NCI-H187 (cell line): ENCODE measurements around the gene FAM117A.

Experiments used
- DNase-seq, 2 experiments: peaks; one replicate each; lab custom pipeline; 2025; lab: John Stamatoyannopoulos, UW

The FAM117A gene

DNA sequence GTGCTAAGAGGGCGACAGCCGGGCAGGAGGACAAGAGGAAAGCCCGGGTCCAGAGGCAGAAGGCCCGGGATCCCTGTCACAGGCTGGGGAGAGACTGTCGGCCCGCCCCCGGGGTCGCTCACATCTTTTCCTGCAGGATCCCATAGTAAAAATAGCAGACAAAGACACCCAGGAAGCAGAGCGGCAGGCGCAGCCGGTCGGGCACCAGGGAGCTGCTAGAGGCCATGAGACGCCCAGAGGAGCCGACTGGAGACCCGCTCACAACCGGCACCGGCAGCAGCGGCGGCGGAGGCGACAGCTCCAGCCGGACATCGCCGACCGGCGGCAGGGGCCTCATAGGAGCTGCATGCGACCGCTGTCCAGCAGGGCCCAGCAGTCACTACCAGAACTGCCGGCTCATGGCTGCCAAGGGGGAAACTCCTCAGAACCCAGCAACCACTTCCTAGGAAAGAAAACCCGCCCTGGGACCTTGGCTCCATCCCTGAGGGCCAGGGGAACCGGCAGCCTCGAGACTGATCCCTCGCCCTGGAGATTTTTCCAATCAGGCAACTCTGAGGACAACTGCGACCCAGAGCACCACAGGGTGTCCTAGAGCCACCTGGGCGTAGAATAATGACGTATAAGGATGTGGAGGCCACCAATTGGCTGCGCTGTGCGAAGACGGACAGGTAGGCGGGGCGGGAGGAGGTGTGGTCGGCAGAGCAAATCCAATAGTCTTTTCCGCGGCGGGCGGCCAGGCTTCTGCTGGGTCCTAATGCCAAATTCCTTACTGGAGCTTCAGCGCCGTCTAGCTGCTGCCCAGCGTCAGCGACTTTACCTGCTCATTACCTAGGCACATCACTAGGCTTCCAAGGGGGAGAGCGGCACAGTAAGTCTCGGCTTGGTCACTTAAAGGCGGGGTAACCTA lies 56.1 kb downstream of the FAM117A start, which contains the start of gene SLC35B1:
Gene SLC35B1 (minus strand): TSS at position 357 of the 907 bp plus-strand sequence. CDS start 131 bp downstream, at position 226.
- DNase-seq, result peak; percentile 94 to 96

DNA sequence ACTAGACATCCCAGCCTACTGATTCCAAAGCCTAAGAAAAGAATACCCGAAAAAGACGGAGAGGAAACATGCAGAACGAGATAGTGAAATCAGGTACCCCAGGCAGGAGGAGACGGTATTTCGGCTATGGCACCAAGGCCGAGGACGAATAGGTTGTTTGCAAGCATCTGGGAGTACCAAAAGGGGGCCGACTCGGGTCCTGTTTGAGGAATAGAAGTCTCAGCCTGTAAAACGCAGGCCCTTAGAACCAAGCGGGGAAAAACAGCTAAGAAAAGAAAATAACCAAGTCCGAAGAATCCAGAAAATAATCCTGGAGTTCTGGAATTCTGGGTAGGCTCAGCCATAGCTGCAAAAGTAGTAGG lies 56.7 kb downstream of the FAM117A start:
- DNase-seq, result no peak

DNA sequence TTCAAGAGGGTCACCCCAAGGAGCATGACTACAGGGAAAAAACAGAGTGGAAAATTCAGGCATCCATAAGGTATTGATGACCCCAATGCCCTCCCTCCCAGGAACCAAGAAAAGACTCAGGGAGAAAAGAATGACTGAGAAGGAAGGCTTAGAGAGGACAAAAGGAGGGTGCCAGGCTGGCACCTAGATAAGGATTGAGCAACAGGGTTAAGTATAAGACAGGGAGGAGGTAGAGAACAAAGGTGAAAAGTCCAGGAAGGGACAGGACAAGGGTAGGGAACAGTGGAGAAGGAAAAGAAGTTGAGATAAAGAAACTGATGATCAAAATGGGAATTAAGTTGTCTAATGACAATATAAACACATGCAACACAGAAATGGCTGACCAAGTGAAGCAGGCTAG lies 58.7 kb downstream of the FAM117A start:
- DNase-seq, result no peak

GRCh38 chr17:49703557-49704277 lies 60.2 kb downstream of the FAM117A start:
- no peak for DNase-seq

GRCh38 chr17:49700960-49701359 lies 63.0 kb downstream of the FAM117A start:
- DNase-seq, result no peak

- DNase-seq, result no peak
Observed at GRCh38 chr17:49699966-49700575, 63.9 kb downstream of the FAM117A start.

- DNase-seq, result no peak
Observed at GRCh38 chr17:49698005-49698404, 65.9 kb downstream of the FAM117A start.

DNA sequence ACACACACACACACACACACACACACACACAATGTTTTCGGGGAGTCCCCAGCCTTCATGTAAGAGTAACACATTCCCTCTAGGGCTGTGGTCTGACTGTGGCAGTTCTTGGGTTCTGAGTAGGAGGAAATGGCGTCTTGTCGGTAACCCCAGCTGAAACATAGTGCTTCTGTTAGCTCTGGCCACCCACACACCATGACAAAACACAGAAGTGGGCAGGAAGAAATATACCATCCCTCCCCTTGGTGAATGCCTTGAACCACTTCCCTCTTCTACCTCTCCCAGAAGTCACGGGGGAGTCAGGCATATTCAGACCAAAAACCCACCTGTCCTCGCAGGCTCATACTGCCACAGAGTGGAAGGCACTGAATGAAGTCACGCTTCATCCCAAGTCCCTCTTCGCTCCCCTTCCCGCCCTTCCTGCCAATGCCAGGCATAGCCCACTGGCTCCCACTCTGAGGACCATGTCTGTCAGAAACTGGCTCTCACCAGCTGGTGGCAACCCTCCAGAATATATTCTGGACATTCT lies 67.6 kb downstream of the FAM117A start:
- DNase-seq, result no peak

DNA sequence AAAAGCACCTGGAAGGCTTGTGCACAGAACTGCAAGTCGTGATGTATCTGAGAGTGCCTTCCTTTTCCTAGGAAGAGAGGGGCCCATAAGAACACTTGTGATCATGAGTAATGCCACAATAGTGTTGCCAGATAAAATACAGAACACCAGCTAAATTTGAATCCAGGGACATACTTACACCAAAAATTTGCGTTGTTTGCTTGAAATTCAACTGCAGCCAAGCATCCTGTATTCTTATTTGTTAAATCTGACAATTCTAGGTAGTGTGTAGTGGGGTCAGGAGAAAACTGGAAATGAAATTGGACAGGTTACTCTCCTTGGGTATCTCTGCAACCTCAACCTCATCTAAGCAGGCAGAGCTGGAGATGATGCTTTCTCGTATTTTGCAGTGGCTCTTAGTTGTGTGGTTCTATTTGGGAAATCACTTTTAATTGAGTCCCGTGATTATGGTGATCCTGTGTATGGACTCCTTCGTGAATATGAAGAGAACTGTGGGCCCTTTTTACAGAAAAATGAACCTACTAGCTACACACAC lies 68.2 kb downstream of the FAM117A start:
- DNase-seq, result no peak

GRCh38 chr17:49694847-49695697 lies 68.9 kb downstream of the FAM117A start:
- no peak for DNase-seq

DNA sequence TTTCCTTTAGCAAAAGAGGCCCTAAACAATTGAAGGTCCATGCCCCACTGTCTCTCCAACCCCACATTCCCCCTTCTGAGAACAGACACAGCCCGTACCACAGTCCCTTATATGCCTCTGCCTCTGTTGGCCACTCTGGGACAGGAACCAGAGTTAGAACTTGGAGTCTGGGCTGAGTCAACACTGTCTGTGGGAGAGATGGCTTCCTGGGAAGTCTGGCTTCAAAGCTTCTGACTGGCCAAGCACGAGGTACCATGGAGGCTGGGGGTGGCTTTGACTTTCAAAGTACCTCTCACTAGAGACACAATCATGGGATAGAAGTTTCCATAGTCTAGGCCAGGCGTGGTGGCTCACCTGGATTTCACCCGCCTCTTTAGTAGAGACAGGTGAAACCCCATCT lies 71.2 kb downstream of the FAM117A start:
- no peak for DNase-seq

DNA sequence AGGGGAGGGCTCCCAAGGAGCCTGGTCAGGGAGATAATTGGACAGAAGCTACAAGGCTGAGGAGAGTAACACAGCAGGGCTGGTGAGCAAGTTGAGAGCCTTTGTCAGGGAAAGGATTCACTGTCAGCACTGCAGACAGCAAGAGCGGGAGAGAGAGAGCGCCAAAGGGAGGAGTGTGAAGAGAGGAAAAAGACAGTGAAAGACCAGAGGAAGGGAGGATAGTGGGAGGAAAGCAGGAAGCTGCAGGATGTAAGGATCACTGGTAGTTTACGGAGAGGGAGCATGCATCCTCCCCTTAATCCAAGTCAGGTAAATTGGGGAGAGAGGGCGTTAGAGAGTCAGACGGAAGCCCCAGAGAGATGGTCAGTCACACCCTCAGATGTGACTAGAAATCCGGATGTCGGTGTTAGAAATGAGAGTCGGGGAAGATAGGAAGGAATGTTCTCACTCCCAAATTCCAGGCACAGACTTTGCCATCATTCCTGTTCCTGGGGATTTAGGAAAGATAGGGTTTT lies 72.2 kb downstream of the FAM117A start:
- DNase-seq, result no peak

GRCh38 chr17:49691086-49691676 lies 72.8 kb downstream of the FAM117A start:
- no peak for DNase-seq

DNA sequence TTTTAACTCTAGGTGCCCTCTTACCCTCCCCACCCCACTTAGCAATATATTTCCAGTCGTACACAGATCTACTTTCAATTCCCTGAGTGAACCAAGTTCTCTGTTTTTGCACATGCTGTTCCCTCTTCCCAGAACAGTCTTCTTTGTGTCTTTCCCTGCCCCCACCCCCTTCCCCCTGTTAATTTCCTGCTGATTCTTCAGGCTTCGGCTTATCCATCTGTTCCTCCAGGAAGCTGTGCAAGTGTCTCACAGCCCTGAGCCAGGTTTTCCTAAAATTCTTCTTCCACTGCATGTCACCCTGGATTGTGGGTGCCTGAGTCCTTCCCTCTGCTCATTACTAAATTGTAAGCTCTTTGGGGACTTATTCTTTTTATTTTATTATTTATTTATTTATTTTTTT lies 73.7 kb downstream of the FAM117A start:
- DNase-seq, result no peak

GRCh38 chr17:49688848-49689247 lies 75.1 kb downstream of the FAM117A start:
- DNase-seq, result no peak

DNA sequence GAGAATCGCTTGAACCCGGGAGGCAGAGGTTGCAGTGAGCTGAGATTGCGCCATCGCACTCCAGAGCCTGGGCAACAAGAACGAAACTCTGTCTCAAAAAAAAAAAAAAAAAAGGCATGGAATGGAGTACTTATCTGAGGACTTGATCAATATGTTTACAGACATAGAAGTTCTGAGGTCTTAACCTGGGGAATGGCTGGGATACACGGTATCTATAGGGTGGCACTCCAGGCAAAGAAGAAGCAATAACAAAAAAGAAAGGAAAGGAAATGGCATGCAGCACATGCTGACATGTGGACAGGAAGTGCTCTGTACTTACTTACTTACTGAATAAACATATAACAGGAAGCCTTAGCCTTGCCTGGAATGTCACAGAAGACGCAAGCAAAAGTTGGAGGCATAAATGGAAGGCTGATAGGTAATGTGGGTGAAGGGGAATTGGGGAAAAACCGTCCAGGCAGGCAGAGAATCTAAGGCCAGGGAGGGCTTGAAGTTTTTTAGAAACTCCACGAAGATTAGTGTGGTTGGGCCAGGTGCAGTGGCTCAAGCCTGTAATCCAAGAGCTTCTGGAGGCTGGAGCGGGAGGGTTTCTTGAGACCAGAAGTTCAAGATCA lies 75.9 kb downstream of the FAM117A start:
- DNase-seq, result no peak

DNA sequence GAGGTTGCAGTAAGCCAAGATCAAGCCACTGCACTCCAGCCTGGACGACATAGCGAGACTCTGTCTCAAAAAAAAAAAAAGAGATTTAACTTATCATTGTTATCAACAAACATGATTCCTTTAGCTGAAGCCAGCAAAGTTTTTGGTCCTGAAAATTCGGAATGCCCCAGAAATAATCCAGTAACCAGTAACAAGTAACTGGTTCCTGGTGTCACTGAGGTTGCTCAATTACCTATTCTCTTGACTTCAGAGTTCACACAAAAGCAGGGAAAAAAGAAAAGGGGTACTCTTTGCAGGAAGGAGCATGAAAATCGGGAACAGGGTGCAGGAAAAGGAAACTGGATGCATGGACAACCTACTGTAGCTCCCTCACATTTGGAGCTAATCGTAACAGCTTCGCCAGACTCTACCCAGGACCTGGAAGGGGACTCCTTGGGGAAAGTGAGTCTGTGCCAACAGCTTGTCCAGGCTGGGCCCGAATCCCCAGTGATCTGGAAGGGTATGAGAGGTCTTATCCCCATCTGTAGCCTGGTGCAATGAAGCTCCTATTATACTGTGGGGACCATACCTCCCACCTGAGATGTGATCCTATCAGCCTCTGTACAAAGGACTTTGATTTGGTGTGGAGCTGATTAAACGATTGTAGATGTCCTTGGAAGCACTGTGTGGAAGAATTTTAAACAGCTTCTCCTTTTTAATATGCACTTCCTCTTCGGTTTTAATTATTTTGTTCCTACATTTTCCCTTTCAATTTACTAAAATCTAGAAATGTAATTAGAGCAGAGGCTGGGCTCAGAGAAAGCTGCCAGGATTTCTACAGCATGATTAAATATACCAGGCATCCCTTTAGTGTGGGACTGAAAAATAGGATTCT lies 82.6 kb downstream of the FAM117A start:
- DNase-seq, result no peak

GRCh38 chr17:49680314-49680713 lies 83.6 kb downstream of the FAM117A start:
- DNase-seq, result no peak
